ENCODE data around the gene SLC44A3.

DNA sequence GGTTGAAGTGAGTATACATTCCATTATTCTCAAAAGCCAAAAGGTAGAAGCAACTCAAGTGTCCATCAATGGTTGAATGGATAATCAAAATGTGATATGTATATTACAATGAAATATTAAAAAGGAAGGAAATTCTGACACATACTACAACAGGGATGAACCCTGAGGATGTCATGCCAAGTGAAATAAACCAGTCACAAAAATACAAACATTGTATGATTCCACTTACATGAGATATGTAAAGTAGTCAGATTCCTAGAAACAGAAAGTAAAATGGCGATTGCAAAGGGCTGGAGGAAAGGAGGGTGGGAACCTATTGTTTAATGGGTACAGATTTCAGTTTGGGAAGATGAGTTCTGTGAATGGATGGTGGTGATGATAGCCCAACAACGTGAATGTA, 5.8 kb downstream of the SLC44A3 start:
- no peak for TF ChIP-seq ZBTB21 (tag by site-specific recombination; IDR thresholded peaks at IDR 0.05)
- no peak for TF ChIP-seq ZNF324 (tag by site-specific recombination; IDR thresholded peaks at IDR 0.05)
- no peak for TF ChIP-seq ZNF140 (tag by site-specific recombination; IDR thresholded peaks at IDR 0.05)
- TF ChIP-seq ZBTB7A (tag by site-specific recombination; IDR thresholded peaks at IDR 0.05; ENCODE audit: low read depth): no peak
- TF ChIP-seq, protein P1, sequence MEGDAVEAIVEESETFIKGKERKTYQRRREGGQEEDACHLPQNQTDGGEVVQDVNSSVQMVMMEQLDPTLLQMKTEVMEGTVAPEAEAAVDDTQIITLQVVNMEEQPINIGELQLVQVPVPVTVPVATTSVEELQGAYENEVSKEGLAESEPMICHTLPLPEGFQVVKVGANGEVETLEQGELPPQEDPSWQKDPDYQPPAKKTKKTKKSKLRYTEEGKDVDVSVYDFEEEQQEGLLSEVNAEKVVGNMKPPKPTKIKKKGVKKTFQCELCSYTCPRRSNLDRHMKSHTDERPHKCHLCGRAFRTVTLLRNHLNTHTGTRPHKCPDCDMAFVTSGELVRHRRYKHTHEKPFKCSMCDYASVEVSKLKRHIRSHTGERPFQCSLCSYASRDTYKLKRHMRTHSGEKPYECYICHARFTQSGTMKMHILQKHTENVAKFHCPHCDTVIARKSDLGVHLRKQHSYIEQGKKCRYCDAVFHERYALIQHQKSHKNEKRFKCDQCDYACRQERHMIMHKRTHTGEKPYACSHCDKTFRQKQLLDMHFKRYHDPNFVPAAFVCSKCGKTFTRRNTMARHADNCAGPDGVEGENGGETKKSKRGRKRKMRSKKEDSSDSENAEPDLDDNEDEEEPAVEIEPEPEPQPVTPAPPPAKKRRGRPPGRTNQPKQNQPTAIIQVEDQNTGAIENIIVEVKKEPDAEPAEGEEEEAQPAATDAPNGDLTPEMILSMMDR (tag by site-specific recombination; IDR thresholded peaks at IDR 0.05): no peak
- no peak for TF ChIP-seq ZNF175 (tag by site-specific recombination; IDR thresholded peaks at IDR 0.05)
- TF ChIP-seq ZNF10 (tag by site-specific recombination; IDR thresholded peaks at IDR 0.05): no peak
- TF ChIP-seq ZNF19 (tag by site-specific recombination; IDR thresholded peaks at IDR 0.05; ENCODE audit: low read depth): no peak
- no peak for TF ChIP-seq OSR2 (tag by site-specific recombination; IDR thresholded peaks at IDR 0.05)
- TF ChIP-seq, protein P2, sequence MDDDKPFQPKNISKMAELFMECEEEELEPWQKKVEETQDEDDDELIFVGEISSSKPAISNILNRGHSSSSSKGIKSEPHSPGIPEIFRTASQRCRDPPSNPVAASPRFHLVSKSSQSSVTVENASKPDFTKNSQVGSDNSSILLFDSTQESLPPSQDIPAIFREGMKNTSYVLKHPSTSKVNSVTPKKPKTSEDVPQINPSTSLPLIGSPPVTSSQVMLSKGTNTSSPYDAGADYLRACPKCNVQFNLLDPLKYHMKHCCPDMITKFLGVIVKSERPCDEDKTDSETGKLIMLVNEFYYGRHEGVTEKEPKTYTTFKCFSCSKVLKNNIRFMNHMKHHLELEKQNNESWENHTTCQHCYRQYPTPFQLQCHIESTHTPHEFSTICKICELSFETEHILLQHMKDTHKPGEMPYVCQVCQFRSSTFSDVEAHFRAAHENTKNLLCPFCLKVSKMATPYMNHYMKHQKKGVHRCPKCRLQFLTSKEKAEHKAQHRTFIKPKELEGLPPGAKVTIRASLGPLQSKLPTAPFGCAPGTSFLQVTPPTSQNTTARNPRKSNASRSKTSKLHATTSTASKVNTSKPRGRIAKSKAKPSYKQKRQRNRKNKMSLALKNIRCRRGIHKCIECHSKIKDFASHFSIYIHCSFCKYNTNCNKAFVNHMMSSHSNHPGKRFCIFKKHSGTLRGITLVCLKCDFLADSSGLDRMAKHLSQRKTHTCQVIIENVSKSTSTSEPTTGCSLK (tag by site-specific recombination; IDR thresholded peaks at IDR 0.05): no peak
- no peak for TF ChIP-seq ZNF274 (IDR thresholded peaks at IDR 0.05; ENCODE audit: low read length)
- no peak for TF ChIP-seq ZNF274 (tag by site-specific recombination; IDR thresholded peaks at IDR 0.05; ENCODE audit: borderline replicate concordance)
- no peak for TF ChIP-seq FEZF1 (tag by site-specific recombination; IDR thresholded peaks at IDR 0.05)
